SK-N-MC (cell line): ENCODE results near the gene SLC26A1.
A peak's percentile ranks its signal among the peaks of the same experiment; 100 is the strongest.

Experiments
- DNase-seq: peaks from one replicate; pipeline ENCODE4 v3.0.0-alpha.2; 2011; ENCODE audit warnings: low read depth, low spot score
- H3K27ac ChIP-seq: fragments of 200-600 bp; sonication (generic); 2 replicates; pipeline ENCODE4 v1.5.1; 2016; ENCODE audit warnings: mixed run types
- H3K36me3 ChIP-seq: fragments of 200-600 bp; sonication (generic); 2 replicates; pipeline ENCODE4 v1.6.1; 2017; ENCODE audit warnings: antibody characterized with exemption, low read length, mixed read lengths; ENCODE audit not compliant: insufficient read depth
- H3K4me3 ChIP-seq: fragments of 200-600 bp; sonication (generic); 2 replicates; pipeline ENCODE4 v1.5.1; 2016
- H3K9ac ChIP-seq: fragments of 200-600 bp; sonication (generic); 2 replicates; pipeline ENCODE4 v1.8.0; 2017; ENCODE audit warnings: mixed run types, mixed read lengths; ENCODE audit not compliant: insufficient read length
- H3K9me3 ChIP-seq: fragments of 200-600 bp; sonication (generic); 2 replicates; pipeline ENCODE4 v1.6.1; 2017; ENCODE audit warnings: low read depth, mild to moderate bottlenecking, antibody characterized with exemption, low read length, moderate library complexity, mixed read lengths
- EZH2 ChIP-seq: fragments of 200-600 bp; sonication (generic); IDR thresholded peaks from one replicate; pipeline ENCODE4 v1.6.1; 2017; ENCODE audit warnings: antibody characterized with exemption
- FOXP2 ChIP-seq: optimal IDR thresholded peaks from 2 replicates; pipeline ENCODE3; 2011; ENCODE audit warnings: mild to moderate bottlenecking, moderate library complexity; ENCODE audit not compliant: insufficient read depth; ENCODE audit errors: extremely low read length, control extremely low read depth
- POLR2AphosphoS5 ChIP-seq: IDR thresholded peaks from 2 replicates; pipeline ENCODE4 v1.6.1; 2012; ENCODE audit warnings: mild to moderate bottlenecking, low read depth, low read length, borderline replicate concordance

The SLC26A1 gene

DNA sequence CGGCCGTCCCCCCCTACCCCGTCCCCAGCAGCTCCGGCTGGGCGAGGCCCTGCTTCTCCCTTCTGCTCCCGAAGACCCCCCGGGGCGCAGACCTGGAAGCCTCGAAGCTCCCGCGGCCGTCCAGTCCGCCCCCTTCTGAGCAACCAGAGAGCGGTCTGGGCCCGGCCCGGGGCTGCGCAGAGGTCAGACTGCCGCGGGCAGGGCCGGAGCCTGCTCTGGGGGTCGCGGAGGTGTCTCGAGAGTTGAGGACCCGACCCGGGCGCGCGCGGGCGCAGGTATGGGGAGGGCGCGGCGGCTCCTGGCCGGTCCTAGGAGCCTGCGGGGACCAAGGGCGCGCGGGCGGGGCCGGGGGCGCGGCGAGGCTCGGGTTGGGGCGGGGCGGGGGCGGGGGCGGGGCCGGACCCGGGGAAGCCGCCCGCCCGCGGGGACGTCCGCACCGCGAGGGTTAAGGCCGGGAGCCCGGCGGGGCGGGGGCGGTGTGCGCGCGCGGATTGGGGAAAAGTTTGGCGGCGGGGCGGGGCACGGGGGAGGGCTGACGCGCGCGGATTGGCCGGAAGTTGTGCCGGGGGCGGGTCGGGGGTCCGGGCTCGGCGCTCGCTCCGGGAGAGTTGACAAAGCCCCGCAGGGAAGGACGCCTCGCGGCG lies 17.9 kb upstream of the SLC26A1 start, which contains the start of gene FGFRL1:
Gene FGFRL1 (plus strand): TSS at position 605 of the 644 bp plus-strand sequence. CDS start 860 bp downstream, outside the sequence.
- DNase-seq, result no peak
- H3K9ac ChIP-seq, result no peak within 1 kb of the TSS
- H3K4me3 ChIP-seq, result peak within 1 kb of the TSS; percentile 81
- no peaks in the 10 kb centered on the region for H3K9me3 ChIP-seq
- no peaks in the 10 kb centered on the region for H3K36me3 ChIP-seq
- H3K27ac ChIP-seq, result no peak within 1 kb of the TSS
- TF ChIP-seq POLR2AphosphoS5 (no peak), EZH2 (no peak), FOXP2 (no peak)

DNA sequence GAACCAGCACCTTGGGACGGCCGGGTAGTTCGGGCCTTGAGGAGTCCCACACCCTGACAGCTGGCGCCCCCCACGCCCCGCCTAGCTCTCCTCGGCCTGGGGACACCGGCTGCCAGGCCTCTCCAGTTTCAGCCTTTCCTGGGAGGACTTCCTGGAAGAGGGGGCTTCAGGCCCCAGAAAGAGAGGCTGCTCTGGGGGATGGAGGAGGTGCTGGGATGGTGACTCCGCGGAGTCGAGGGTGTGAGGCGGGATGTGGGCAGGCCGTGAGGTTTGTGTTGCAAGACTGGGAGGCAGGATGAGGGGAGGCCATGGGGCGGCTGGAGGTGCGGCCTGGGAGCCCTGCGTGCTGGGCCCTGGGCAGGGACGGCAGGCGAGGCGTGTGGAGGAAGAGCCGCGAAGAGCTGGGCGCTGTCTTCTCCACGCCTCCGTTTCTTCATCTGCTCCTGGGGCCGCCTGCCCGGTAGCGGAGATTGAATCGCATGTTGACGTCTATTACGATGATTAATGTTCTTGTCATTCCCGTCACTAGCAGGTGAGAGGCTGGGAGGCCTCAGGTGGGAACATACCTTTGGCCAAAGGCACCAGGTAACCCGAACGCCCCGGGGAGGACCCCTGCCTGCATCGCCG lies 17.3 kb upstream of the SLC26A1 start:
- no peaks in the 10 kb centered on the region for H3K9me3 ChIP-seq
- no peak for TF ChIP-seq POLR2AphosphoS5
- TF ChIP-seq EZH2, result no peak
- no peak for TF ChIP-seq FOXP2
- H3K9ac ChIP-seq, result no peak overlapping the region
- H3K36me3 ChIP-seq, result no peaks in the 10 kb centered on the region
- DNase-seq, result no peak
- H3K27ac ChIP-seq, result no peak overlapping the region
- H3K4me3 ChIP-seq, result peak overlapping the region; percentile 81

DNA sequence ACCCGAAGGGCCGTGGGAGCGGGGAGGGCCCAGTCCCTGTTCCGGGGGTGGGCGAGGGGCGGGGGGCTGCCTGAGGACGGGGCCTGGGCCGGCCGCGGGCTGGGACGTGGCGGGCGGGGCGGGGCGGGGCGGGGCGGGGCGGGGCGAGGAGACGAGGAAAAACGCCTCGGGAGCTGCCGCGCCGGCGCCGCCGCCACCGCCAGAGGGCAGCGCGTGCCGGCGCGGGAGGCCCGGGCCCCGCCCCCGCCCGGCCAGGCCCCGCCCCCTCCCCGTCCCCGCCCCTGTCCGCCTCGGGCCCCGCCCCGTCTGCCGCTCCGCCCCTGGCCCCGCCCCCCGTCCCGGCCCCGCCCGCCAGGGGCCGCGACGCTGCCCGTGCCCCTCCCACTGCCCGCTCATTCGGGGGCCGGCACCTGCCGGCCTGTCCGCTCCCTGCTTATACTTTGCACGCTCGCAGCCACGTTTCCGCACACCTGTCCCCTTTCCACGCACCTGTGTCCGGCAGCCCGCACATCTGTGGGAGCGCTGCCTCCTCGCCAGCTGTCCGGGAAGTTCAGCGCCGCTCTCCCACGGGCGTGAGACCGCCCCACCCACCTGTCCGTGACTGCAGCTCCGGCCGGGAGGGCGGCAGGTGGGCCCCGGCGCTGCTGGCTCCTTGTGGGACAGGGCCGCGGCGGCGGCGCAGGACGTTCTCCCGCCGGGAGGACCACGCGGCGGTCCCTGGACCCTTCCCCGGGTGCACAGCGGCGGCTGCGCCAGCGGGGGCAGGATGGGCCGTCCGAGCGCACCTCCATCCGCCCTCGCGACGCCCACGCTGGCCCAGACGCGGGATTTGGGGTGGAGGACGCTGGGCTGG lies 16.6 kb upstream of the SLC26A1 start:
- no peak overlapping the region for H3K27ac ChIP-seq
- no peaks in the 10 kb centered on the region for H3K9me3 ChIP-seq
- TF ChIP-seq EZH2, result no peak
- no peak for TF ChIP-seq POLR2AphosphoS5
- no peak for TF ChIP-seq FOXP2
- no peak for DNase-seq
- H3K9ac ChIP-seq, result peak overlapping the region; percentile 45
- no peaks in the 10 kb centered on the region for H3K36me3 ChIP-seq
- peak overlapping the region; percentile 81 for H3K4me3 ChIP-seq

DNA sequence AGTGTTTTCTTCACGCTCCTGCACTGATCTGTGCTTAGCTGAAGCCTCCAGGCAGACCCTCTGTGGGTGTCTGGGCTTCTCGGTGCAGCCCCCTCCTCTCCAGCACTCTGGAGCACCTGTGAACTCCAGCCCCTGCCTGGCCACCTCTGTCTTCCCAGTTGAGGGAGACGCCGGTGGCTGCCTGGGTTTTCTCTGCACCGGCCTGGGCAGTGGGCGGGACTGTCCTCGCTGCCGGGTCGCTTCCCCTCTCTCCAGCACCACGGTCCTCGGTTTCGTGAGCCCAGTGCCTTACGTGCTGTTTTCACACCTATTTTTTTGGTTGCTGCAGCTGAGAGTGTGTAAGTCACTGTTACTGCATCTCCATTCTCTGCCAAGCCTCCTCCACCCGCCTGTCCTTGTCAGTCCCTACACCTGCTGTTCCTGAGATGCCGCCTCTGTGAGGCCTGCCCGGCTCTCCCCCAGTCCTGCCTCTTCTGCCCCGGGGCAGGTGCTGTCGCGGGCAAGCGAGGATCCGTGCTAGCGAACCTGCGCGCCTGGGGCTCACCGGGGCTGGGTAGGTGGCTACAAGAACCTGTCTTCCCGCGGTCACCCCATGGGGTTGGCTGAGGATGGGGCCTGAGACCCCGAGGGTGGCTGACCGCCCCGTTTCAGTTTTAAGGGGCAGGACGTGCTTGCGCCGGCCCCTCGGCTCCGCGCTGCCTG lies 15.8 kb upstream of the SLC26A1 start:
- Histone ChIP-seq H3K9ac (peak overlapping the region; percentile 45), H3K27ac (no peak overlapping the region), H3K4me3 (peak overlapping the region; percentile 80), H3K36me3 (no peaks in the 10 kb centered on the region), H3K9me3 (no peaks in the 10 kb centered on the region)
- TF ChIP-seq FOXP2, result no peak
- no peak for TF ChIP-seq EZH2
- TF ChIP-seq POLR2AphosphoS5, result no peak
- no peak for DNase-seq

DNA sequence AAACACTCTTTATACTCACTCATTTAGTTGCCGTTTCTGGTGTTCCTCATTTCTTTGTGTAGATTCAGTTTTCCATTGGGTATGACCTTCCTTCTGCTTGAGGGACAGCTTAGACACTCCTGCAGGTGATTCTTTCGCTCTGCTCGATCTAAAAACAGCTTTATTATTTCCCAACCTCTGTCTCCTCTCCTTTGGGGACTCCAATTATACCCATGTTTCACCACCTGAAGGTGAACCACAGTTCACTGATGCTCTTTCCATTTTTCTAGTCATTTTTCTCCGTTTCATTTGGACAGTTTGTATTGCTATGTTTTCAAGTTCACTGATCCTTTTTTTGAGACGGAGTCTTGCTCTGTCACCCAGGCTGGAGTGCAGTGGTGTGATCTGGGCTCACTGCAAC lies 13.7 kb upstream of the SLC26A1 start:
- no peaks in the 10 kb centered on the region for H3K36me3 ChIP-seq

DNA sequence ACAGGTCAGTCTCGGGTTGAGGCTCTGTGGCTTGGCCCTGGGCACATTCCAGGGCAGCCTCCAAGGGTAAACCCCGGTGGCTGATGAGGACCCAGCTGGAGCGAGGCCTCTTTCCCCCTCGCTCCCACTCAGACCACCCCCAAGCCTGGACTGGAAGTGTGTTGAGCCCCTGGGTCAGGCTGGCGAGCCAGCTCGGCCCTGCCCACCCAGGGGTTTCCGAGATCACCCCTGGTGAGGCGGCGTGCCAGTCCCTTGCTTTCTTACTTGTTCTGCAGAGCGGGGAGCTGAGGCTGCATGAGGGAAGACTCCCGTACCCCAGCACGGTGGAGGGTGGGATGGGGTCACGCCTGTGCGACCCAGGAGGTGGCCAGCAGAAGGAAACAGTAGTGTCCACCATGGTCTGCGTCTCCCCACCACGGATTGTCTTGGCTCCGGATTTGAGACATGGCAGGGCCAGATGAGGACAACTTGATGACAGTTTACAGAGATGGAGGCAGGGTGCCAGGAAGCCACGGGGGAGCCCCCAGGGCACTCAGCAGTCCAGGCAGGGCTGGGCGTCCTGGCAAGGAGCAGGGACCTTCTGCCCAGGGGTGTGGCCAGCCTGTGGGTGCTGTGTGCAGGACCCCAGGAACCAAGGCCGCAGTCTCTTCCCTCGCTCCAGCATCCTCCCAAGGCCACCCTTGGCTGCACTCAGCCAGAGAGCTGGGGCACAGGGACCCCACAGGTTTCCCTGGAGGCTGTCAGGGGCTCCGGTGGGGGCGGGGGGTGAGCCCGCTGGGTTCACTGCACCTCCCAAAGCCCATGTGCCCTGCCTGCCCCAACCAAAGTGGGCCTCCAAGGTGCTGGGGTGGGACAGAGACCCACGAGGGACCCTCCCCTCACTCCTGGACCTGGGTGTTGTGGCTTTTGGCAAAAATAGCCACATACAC lies 11.6 kb upstream of the SLC26A1 start:
- DNase-seq, result no peak
- no peaks in the 10 kb centered on the region for H3K9me3 ChIP-seq
- no peaks in the 10 kb centered on the region for H3K36me3 ChIP-seq
- H3K9ac ChIP-seq, result no peak overlapping the region
- H3K27ac ChIP-seq, result no peak overlapping the region
- no peak overlapping the region for H3K4me3 ChIP-seq
- TF ChIP-seq FOXP2 (no peak), EZH2 (no peak), POLR2AphosphoS5 (no peak)

More for the DNA sequence above, 13.7 kb upstream of the SLC26A1 start:
- TF ChIP-seq FOXP2, result no peak
- no peak for TF ChIP-seq EZH2
- TF ChIP-seq POLR2AphosphoS5, result no peak
- Histone ChIP-seq H3K9ac (no peak overlapping the region), H3K9me3 (no peaks in the 10 kb centered on the region), H3K4me3 (no peak overlapping the region), H3K27ac (no peak overlapping the region)
- DNase-seq, result no peak

DNA sequence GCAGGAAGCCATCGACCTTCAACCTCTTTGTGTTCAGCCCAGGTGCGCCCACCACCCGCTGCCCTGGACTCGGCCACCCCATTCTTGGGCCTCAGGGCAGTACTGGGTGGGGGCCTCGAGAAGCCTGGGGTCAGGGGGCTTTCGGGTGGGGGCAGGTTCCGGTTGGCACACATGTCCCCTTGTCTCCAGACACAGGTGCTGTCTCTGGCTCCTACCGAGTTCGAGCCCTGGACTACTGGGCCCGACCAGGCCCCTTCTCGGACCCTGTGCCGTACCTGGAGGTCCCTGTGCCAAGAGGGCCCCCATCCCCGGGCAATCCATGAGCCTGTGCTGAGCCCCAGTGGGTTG lies 10.8 kb upstream of the SLC26A1 start:
- H3K27ac ChIP-seq, result no peak overlapping the region
- no peaks in the 10 kb centered on the region for H3K9me3 ChIP-seq
- TF ChIP-seq POLR2AphosphoS5, result no peak
- TF ChIP-seq FOXP2, result no peak
- TF ChIP-seq EZH2, result no peak
- no peak for DNase-seq
- no peak overlapping the region for H3K9ac ChIP-seq
- no peak overlapping the region for H3K4me3 ChIP-seq
- no peaks in the 10 kb centered on the region for H3K36me3 ChIP-seq
